HepG2 (cell line): ENCODE measurements around the gene TTC28. TPM values are rescaled to one million over a fixed set of nuclear protein-coding genes. Genes with fewer than 3 reads are reported as not detected.

Experiments used
- KDM6A ChIP-seq: IDR thresholded peaks from 2 replicates; pipeline ENCODE4 v1.6.1; 2016; ENCODE audit warnings: low read depth
- KLF12 ChIP-seq: sonication (generic); formaldehyde crosslinking; IDR thresholded peaks from 2 replicates; pipeline ENCODE4 v1.4.0; 2020; ENCODE audit warnings: missing genetic modification reagents, borderline replicate concordance
- NR2F6 ChIP-seq, 2 experiments: IDR thresholded peaks; 2 replicates each; pipeline ENCODE4 v1.6.1; 2016; ENCODE audit warnings: antibody characterized with exemption in 1 of 2, mild to moderate bottlenecking in 1 of 2
- SOX6 ChIP-seq, 2 experiments: fragments of 450-650 bp in 1 of 2; sonication (generic) in 1 of 2; formaldehyde crosslinking in 1 of 2; IDR thresholded peaks; 2 replicates each; pipeline versions ENCODE4 v1.4.0 to v1.6.1; 2017 to 2020; ENCODE audit warnings: antibody characterized with exemption in 1 of 2, mild to moderate bottlenecking in 1 of 2, missing genetic modification reagents in 1 of 2
- TBL1XR1 ChIP-seq: fragments of 150-350 bp; IDR thresholded peaks from 2 replicates; pipeline ENCODE4 v1.6.1; 2014; ENCODE audit warnings: borderline replicate concordance, low read length; ENCODE audit not compliant: partially characterized antibody
- ZBTB3 ChIP-seq: sonication (generic); formaldehyde crosslinking; IDR thresholded peaks from 2 replicates; pipeline ENCODE4 v1.4.0; 2020; ENCODE audit warnings: low read depth, mild to moderate bottlenecking, moderate library complexity, missing genetic modification reagents, borderline replicate concordance
- ZFP1 ChIP-seq: IDR thresholded peaks from 2 replicates; pipeline ENCODE4 v1.6.1; 2016
- ZFYVE20 ChIP-seq: sonication (generic); formaldehyde crosslinking; IDR thresholded peaks from 2 replicates; pipeline ENCODE4 v1.8.0; 2023; ENCODE audit warnings: low read depth, mild to moderate bottlenecking, moderate library complexity, missing genetic modification reagents, borderline replicate concordance
- ZNF430 ChIP-seq: sonication (generic); formaldehyde crosslinking; IDR thresholded peaks from 2 replicates; pipeline ENCODE4 v1.9.0; 2021; ENCODE audit warnings: mild to moderate bottlenecking, missing genetic modification reagents
- polyA plus RNA-seq, 8 experiments: library from polyadenylated mRNA; depleted of rRNA in 3 of 8; stranded (reverse) in 7 of 8; unstranded in 1 of 8; fragments of >200 nt; fragmentation: Illumina TruSeq in 4 of 8; extraction: Trizol in 4 of 8; gene quantifications; 2 replicates each; pipeline versions ENCODE4 v1.2.1 to v1.2.3, GENCODE V29; 2011 to 2016; ENCODE audit warnings: low read depth in 4 of 8, missing spikeins in 1 of 8, mixed read lengths in 1 of 8; ENCODE audit not compliant: insufficient read depth in 1 of 8
- total RNA-seq, 5 experiments: library from RNA; depleted of rRNA; stranded (reverse); fragments of >200 nt; fragmentation: Illumina TruSeq; extraction: Trizol; gene quantifications; 2 replicates each; pipeline ENCODE4 v1.2.3, GENCODE V29; 2016; ENCODE audit warnings: low read depth in 1 of 5
- TF ChIP-seq, protein P1 (sequence below), 2 experiments: fragments of 450-650 bp in 1 of 2; sonication (generic) in 1 of 2; formaldehyde crosslinking in 1 of 2; IDR thresholded peaks; 2 replicates each; pipeline versions ENCODE4 v1.6.1 to v1.8.0; 2016 to 2022; ENCODE audit warnings: antibody characterized with exemption in 1 of 2, mild to moderate bottlenecking in 1 of 2, missing genetic modification reagents in 1 of 2
- TF ChIP-seq, protein P2 (sequence below): sonication (generic); formaldehyde crosslinking; conservative IDR thresholded peaks from 2 replicates; pipeline ENCODE4 v1.4.0; 2020; ENCODE audit warnings: mild to moderate bottlenecking, missing genetic modification reagents, moderate library complexity
- TF ChIP-seq, protein P3 (sequence below): IDR thresholded peaks from 2 replicates; pipeline ENCODE4 v1.6.1; 2018; ENCODE audit warnings: missing genetic modification reagents, mild to moderate bottlenecking, missing compliant biosample characterization
- TF ChIP-seq, protein P4 (sequence below): IDR thresholded peaks from 2 replicates; pipeline ENCODE4 v1.6.1; 2016

TTC28 gene
- total and polyA plus RNA-seq, 2 of the 13 experiments (the other 11 are each of a cell fraction or from before 2014, with no cell fraction given), result 4.2 to 13.1 TPM

DNA sequence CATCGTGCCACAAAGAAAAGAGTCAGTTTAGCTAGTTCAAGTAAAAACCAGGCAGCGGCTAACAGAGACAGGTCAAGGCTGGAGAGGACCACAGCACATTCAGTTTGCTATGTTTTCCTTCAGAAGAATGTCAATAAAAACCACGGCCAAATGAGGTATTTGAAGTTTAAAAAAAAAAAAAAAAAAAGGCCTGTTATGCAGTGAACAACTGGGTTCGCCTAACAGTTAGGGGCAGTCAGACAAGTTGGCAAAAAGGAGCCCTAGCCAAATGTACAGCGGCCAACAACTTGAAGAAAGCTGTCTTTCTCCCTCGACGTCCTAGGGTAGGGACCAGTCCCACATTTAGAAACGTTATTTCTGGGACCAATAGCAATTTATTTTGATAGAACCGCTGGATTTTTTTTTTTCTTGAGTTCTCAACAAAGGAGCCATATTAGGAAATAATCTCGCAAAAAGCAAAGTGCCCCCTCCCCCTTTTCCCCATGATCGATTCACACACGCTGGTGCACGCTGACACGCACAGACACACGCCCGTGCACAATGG, 237.8 kb downstream of the TTC28 start (continued):
- TF ChIP-seq, protein P1, sequence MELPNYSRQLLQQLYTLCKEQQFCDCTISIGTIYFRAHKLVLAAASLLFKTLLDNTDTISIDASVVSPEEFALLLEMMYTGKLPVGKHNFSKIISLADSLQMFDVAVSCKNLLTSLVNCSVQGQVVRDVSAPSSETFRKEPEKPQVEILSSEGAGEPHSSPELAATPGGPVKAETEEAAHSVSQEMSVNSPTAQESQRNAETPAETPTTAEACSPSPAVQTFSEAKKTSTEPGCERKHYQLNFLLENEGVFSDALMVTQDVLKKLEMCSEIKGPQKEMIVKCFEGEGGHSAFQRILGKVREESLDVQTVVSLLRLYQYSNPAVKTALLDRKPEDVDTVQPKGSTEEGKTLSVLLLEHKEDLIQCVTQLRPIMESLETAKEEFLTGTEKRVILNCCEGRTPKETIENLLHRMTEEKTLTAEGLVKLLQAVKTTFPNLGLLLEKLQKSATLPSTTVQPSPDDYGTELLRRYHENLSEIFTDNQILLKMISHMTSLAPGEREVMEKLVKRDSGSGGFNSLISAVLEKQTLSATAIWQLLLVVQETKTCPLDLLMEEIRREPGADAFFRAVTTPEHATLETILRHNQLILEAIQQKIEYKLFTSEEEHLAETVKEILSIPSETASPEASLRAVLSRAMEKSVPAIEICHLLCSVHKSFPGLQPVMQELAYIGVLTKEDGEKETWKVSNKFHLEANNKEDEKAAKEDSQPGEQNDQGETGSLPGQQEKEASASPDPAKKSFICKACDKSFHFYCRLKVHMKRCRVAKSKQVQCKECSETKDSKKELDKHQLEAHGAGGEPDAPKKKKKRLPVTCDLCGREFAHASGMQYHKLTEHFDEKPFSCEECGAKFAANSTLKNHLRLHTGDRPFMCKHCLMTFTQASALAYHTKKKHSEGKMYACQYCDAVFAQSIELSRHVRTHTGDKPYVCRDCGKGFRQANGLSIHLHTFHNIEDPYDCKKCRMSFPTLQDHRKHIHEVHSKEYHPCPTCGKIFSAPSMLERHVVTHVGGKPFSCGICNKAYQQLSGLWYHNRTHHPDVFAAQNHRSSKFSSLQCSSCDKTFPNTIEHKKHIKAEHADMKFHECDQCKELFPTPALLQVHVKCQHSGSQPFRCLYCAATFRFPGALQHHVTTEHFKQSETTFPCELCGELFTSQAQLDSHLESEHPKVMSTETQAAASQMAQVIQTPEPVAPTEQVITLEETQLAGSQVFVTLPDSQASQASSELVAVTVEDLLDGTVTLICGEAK (IDR thresholded peaks at IDR 0.05), result peak; percentile 70
- TF ChIP-seq, protein P1 (CRISPR knock-in tag; IDR thresholded peaks at IDR 0.05), result peak; percentile 72
- TF ChIP-seq, protein P2, sequence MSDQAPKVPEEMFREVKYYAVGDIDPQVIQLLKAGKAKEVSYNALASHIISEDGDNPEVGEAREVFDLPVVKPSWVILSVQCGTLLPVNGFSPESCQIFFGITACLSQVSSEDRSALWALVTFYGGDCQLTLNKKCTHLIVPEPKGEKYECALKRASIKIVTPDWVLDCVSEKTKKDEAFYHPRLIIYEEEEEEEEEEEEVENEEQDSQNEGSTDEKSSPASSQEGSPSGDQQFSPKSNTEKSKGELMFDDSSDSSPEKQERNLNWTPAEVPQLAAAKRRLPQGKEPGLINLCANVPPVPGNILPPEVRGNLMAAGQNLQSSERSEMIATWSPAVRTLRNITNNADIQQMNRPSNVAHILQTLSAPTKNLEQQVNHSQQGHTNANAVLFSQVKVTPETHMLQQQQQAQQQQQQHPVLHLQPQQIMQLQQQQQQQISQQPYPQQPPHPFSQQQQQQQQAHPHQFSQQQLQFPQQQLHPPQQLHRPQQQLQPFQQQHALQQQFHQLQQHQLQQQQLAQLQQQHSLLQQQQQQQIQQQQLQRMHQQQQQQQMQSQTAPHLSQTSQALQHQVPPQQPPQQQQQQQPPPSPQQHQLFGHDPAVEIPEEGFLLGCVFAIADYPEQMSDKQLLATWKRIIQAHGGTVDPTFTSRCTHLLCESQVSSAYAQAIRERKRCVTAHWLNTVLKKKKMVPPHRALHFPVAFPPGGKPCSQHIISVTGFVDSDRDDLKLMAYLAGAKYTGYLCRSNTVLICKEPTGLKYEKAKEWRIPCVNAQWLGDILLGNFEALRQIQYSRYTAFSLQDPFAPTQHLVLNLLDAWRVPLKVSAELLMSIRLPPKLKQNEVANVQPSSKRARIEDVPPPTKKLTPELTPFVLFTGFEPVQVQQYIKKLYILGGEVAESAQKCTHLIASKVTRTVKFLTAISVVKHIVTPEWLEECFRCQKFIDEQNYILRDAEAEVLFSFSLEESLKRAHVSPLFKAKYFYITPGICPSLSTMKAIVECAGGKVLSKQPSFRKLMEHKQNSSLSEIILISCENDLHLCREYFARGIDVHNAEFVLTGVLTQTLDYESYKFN (CRISPR knock-in tag), result peak; percentile 47; the same call in 1 of the 2 replicates
- TF ChIP-seq NR2F6 (IDR thresholded peaks at IDR 0.05) (peak; percentile 16; the same call in 1 of the 2 replicates), NR2F6 (CRISPR knock-in tag; IDR thresholded peaks at IDR 0.05) (peak; percentile 48; the same call in 1 of the 2 replicates), ZFYVE20 (CRISPR knock-in tag) (no peak), KLF12 (CRISPR knock-in tag) (no peak), ZBTB3 (CRISPR knock-in tag) (no peak), ZNF430 (CRISPR knock-in tag) (0 out of 2 replicates have a peak, but pooled peaks have one; percentile 33), SOX6 (IDR thresholded peaks at IDR 0.05) (no peak), SOX6 (CRISPR knock-in tag; IDR thresholded peaks at IDR 0.05) (peak; percentile 44; the same call in 1 of the 2 replicates), TBL1XR1 (no peak), ZFP1 (peak; percentile 63; the same call in 1 of the 2 replicates), KDM6A (no peak)
- TF ChIP-seq, protein P3, sequence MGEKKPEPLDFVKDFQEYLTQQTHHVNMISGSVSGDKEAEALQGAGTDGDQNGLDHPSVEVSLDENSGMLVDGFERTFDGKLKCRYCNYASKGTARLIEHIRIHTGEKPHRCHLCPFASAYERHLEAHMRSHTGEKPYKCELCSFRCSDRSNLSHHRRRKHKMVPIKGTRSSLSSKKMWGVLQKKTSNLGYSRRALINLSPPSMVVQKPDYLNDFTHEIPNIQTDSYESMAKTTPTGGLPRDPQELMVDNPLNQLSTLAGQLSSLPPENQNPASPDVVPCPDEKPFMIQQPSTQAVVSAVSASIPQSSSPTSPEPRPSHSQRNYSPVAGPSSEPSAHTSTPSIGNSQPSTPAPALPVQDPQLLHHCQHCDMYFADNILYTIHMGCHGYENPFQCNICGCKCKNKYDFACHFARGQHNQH (CRISPR knock-in tag), result no peak
- TF ChIP-seq, protein P4, sequence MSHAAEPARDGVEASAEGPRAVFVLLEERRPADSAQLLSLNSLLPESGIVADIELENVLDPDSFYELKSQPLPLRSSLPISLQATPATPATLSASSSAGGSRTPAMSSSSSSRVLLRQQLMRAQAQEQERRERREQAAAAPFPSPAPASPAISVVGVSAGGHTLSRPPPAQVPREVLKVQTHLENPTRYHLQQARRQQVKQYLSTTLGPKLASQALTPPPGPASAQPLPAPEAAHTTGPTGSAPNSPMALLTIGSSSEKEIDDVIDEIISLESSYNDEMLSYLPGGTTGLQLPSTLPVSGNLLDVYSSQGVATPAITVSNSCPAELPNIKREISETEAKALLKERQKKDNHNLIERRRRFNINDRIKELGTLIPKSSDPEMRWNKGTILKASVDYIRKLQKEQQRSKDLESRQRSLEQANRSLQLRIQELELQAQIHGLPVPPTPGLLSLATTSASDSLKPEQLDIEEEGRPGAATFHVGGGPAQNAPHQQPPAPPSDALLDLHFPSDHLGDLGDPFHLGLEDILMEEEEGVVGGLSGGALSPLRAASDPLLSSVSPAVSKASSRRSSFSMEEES (CRISPR knock-in tag), result no peak
